Measurements from ENCODE around the gene GABBR1.

GABBR1 gene

GRCh38 chr6:29620630-29621029 lies 12.4 kb downstream of the GABBR1 start:
- peak; percentile 29 for DNase-seq (ENCODE audit: low spot score)

DNA sequence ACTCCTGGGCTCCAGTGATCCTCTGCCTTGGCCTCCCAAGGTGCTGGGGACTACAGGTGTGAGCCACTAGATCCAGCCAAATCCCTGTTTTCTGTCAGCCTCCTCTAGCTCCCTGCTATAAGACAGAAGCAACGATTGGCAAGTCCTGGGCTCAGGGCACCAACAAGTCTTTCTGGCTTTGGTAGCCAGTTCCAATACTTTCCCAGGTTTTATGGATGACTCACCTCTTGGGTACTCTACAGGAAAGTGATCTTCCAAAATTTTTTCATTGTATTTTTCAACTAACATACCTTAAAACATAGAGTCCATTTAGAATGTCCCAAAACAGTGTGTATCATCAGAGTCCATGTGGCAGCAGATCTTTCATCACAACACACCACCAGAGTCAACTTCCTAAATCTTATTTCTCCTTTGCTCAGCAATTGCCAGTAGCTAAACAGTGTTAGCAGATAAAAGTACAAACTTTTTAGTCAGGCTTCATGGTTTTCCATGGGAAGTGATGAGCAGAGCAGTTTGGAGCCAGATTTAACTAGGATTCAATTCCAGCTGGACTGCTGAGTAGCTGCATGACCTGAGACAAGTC lies 13.3 kb downstream of the GABBR1 start:
- DNase-seq (ENCODE audit: low spot score) = no peak

- DNase-seq (ENCODE audit: low spot score) = no peak
These were observed 15.0 kb downstream of the GABBR1 start for GRCh38 chr6:29617782-29618554.

- DNase-seq (ENCODE audit: low spot score) = no peak
These were observed 21.6 kb downstream of the GABBR1 start for GRCh38 chr6:29611426-29611825.

GRCh38 chr6:29610540-29610939 lies 22.4 kb downstream of the GABBR1 start:
- no peak for DNase-seq (ENCODE audit: low spot score)

- peak; percentile 16 for DNase-seq (ENCODE audit: low spot score)
These were observed 24.9 kb downstream of the GABBR1 start for GRCh38 chr6:29608131-29608530.

DNA sequence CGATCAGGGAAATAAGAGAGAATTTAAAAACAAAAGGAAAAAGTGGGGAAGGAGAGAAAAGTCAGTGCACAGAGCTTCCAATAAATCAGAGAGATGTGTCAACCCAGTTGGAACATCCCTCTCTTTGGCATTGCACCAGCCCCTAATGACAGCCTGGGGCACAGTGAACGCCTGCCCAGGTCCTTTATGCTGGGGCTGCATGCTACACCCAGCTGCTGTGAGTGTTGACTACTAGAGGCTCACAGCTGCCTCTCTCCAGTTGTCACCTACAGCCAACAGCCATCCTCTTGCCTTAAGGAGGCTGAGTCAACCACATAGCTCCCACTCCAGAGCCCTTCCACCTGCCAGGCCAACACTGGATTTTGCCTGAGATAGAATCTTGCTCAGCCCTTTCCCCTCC lies 29.1 kb downstream of the GABBR1 start:
- DNase-seq (ENCODE audit: low spot score) = no peak

DNA sequence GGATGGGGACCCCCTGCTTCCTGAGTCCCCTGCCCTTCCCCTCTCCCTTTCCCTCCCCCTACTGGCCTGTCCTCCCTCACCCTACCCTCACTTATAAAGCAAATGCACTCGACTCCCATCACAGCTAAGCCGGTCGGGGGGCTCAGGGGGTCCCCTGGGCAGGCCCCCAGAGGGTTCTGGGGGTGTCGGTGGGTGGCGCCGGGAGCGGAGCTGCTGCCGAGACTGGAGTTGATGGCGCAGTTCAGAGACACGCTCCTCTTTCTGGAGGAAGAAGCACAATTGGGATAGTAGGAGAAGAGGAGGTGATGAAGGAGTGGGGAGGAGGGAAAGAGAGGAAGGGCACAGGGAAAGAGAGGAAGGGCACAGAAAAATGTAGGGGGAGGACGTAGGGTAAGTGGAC lies 29.5 kb downstream of the GABBR1 start:
- no peak for DNase-seq (ENCODE audit: low spot score)

DNA sequence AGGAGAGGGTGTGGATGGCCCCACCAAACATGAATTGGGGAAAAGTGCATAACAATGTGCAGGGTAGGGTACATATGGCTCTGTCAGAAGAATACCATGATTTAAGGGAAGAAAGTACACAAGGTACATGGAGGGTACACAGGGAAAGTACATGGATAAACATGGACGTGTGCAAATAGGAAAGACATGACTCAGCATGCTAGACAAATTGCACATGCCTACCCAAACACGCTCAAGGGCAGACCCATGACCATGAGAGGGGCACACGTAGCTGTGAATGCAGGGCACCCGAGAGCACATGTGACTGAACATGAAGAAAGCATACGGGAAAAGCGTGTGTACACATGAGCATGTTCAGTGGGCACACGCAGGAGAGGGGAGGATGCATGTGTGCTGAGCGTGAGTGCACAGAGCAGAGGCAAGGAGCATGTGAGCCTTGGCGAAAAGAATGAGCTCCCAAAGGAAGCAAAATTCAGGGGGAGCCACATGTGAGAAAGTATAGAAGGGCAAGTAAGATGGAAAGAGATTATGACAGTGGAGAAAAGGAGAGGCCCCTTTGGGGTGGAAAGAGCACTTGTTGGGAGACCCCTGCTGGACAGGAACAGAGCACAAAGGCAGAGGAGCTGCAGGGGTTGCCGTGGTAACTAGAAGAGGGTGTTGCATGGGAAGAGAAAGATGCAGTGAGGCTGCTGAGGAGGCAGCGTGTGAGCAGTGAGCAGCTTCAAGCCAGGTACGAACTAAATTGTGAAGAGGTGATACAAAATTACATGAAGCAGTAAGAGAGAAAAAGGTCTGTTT lies 30.2 kb downstream of the GABBR1 start:
- DNase-seq (ENCODE audit: low spot score) = peak; percentile 29

DNA sequence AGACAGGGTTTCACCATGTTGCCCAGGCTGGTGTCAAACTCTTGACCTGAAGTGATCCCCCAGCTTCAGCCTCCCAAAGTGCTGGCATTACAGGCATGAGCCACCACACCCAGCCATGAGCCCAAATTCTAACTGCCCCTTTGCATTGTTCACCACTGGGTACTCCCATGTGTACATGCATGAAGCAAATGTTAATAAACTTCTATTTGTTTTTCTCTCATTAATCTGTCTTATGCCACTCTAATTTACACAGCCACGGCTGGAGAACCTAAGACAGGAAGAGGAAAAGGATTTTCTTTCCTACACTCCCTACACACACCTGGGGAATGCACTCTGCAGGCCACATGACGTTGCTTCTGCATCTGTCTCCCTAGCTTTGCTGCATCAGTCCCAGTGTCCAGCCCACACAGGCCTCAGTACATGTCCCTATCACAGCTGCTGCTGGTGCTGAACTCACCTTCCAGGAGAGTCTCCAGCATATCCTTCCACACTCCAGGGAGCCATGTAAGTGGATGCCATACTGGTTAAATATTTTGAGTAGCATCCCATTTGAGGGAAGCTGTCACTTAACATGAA lies 34.7 kb downstream of the GABBR1 start:
- DNase-seq (ENCODE audit: low spot score) = no peak

GRCh38 chr6:29597184-29597583 lies 35.8 kb downstream of the GABBR1 start:
- no peak for DNase-seq (ENCODE audit: low spot score)

GRCh38 chr6:29596381-29596900 lies 36.5 kb downstream of the GABBR1 start:
- no peak for DNase-seq (ENCODE audit: low spot score)

- no peak for DNase-seq (ENCODE audit: low spot score)
These were observed 39.7 kb downstream of the GABBR1 start for GRCh38 chr6:29593199-29593855.

DNA sequence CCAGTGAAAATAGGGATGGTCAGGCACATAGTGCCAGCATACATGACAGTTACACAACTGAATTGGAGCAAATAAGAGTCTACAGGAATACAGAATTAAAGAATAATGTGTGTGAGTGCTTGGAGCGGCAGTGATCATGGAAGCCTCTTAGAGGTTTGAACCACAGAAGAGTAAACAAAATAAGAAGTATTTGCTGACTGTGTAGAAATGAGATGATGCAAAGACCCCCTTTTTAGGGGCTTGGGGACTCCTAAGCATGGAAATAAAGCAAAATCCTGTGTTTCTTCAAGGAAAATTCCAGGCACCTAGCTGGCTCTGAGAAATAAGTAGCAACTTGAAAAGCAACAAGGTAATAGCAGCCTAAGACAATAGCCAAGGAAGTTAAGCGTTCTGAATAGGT lies 41.3 kb downstream of the GABBR1 start:
- no peak for DNase-seq (ENCODE audit: low spot score)

DNA sequence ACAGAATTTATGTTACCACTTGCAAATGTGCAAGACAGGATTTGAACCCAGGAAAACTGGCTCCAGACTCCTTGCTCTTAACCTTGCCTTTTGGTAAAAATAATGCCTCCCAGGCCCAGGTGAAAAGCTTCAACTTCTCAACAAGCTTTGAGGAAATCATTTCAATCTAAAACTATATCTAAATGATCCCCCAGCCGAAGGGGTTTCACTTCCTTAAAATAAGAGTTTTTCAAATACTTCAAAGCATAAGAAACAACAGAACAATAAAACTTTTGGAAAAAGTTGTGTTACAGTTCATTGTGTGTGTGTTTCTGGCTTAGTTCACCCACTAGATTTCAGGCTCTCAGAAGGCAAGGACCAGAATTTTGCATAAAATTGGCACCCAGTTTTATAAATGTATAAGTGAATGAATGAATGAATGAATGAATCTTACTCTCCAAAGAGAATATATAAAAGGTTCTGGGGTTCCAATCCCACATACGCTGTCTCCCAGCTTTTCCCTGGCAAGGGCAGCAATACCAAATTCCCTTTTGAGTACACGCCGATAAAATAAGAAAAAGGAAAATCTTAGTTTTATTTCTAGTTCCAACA lies 42.7 kb downstream of the GABBR1 start:
- DNase-seq (ENCODE audit: low spot score) = no peak

- DNase-seq (ENCODE audit: low spot score) = peak; percentile 69
These were observed 43.4 kb downstream of the GABBR1 start for GRCh38 chr6:29589423-29590048.

GRCh38 chr6:29584821-29585220 lies 48.2 kb downstream of the GABBR1 start, which contains the start of gene OR2H2:
Gene OR2H2 (plus strand): TSS chr6:29585121. CDS start chr6:29587945, 2,824 bp downstream.
- no peak for DNase-seq (ENCODE audit: low spot score)

GRCh38 chr6:29577544-29577943 lies 55.4 kb downstream of the GABBR1 start:
- no peak for DNase-seq (ENCODE audit: low spot score)

DNA sequence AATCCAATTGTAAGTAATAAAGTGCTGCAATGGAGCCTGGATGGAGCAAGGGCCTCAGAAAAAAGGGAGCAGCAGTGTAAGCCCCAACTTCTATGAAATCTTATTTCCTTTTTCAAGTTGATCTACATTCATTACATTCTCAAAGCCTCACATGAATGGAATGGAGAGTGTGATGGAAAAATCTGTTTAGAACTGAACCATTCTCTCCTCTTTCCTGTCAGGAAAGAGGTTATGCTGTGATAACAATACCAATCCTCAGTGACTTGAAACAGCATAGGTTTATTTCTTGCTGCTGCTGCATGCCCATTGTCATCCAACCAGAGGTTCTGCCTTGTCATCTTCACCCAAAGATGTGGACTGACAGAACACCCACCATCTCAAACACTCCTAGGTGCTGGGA lies 56.9 kb downstream of the GABBR1 start:
- no peak for DNase-seq (ENCODE audit: low spot score)

DNA sequence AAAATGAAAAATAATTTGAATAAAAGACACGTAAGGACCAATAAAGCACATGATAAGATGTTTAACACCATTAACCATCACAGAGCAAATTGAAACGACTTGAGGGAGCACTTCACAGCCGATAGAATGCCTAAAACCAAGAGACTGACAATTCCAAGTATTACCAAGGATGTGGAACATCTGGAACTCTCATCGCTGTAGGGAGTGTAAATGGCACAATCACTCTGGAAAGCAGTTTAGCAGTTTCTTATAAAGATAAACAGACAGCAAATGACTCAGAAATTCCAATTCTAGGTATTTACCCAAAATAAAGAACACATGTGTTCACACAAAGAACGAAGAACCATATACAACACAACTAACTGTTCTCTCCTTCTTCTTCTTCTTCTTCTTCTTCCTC lies 65.0 kb downstream of the GABBR1 start:
- no peak for DNase-seq (ENCODE audit: low spot score)

DNA sequence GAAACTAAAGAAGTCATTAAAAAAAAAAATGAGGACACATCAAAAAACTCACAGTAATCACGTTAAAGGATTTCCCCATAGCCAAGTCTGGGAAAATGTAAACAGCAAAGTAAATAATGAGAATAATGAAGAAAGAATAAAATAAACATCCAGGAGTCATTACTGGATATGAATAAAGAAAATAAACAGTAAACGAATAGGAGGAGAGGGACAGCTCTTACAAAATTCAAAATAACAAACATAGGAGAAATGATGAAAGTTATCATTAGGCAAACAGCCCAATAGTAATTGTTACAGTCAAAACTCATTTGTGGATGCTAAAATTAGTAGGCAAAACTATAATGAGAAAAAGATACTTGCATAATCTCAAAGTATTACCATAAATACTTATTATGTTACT lies 65.4 kb downstream of the GABBR1 start:
- DNase-seq (ENCODE audit: low spot score) = no peak

Measured in cerebellar cortex (tissue), 1 donor.